ENCODE measurements around the gene RBM20. TPM values are rescaled to one million over a fixed set of nuclear protein-coding genes. Genes with fewer than 3 reads are reported as not detected.
"Not testable (repeated sequence)": the region's sequence is repeated elsewhere in the genome, so short reads cannot be mapped to it uniquely, and the experiment has no call there.

Gene RBM20
- total RNA-seq, 2 experiments from 2014 or later = 0.40 to 0.50 TPM

GRCh38 chr10:110723224-110723891, 79.2 kb downstream of the RBM20 start:
- peak overlapping the region; percentile 17 for H3K27ac Mint-ChIP-seq
- no peak overlapping the region for H3K4me3 Mint-ChIP-seq
- intact Hi-C loops (cut with micrococcal nuclease) = loop anchor here (5.0 kb wide), 1 partner anchor 416 kb away; no protein-coding TSS in a partner anchor
- peaks cover 42% of the 10 kb centered on the region for H3K4me1 Mint-ChIP-seq (ENCODE audit: low read depth)
- CTCF ChIA-PET = interaction anchor here (0.6 to 0.8 kb wide), 4 partner anchors 51 to 531 kb away, joined by 3 to 4 read pairs (median 4); no protein-coding TSS in a partner anchor
- no peaks in the 10 kb centered on the region for H3K27me3 Mint-ChIP-seq (ENCODE audit: low read depth)
- H3K36me3 Mint-ChIP-seq (ENCODE audit: low read depth) = no peaks in the 10 kb centered on the region
- H3K9me3 Mint-ChIP-seq = no peaks in the 10 kb centered on the region
- DNase-seq = no peak

- Mint-ChIP-seq H3K9me3 (no peaks in the 10 kb centered on the region), H3K27ac (no peak overlapping the region), H3K36me3 (ENCODE audit: low read depth) (no peaks in the 10 kb centered on the region), H3K4me1 (ENCODE audit: low read depth) (peaks cover 42% of the 10 kb centered on the region), H3K27me3 (ENCODE audit: low read depth) (no peaks in the 10 kb centered on the region), H3K4me3 (no peak overlapping the region)
- CTCF ChIA-PET = interaction anchor here (1.1 kb wide), 1 partner anchor 22 kb away, joined by 3 read pairs; no protein-coding TSS in a partner anchor
- peak; percentile 48 for DNase-seq
- intact Hi-C loops (cut with micrococcal nuclease) = loop anchor here (1.0 to 5.0 kb wide), 4 partner anchors 18 to 417 kb away; no protein-coding TSS in a partner anchor
Observed at GRCh38 chr10:110724116-110724921, 80.2 kb downstream of the RBM20 start.

GRCh38 chr10:110724937-110725336, 80.8 kb downstream of the RBM20 start:
- Mint-ChIP-seq H3K27ac (no peak overlapping the region), H3K9me3 (no peaks in the 10 kb centered on the region), H3K27me3 (ENCODE audit: low read depth) (no peaks in the 10 kb centered on the region), H3K4me1 (ENCODE audit: low read depth) (peaks cover 42% of the 10 kb centered on the region), H3K36me3 (ENCODE audit: low read depth) (no peaks in the 10 kb centered on the region), H3K4me3 (no peak overlapping the region)
- CTCF ChIA-PET = interaction anchor here (1.0 to 1.1 kb wide), 2 partner anchors 21 to 116 kb away, joined by 3 to 4 read pairs; no protein-coding TSS in a partner anchor
- DNase-seq = no peak
- intact Hi-C loops (cut with micrococcal nuclease) = loop anchor here (1.0 to 5.0 kb wide), 4 partner anchors 17 to 418 kb away; no protein-coding TSS in a partner anchor

DNA sequence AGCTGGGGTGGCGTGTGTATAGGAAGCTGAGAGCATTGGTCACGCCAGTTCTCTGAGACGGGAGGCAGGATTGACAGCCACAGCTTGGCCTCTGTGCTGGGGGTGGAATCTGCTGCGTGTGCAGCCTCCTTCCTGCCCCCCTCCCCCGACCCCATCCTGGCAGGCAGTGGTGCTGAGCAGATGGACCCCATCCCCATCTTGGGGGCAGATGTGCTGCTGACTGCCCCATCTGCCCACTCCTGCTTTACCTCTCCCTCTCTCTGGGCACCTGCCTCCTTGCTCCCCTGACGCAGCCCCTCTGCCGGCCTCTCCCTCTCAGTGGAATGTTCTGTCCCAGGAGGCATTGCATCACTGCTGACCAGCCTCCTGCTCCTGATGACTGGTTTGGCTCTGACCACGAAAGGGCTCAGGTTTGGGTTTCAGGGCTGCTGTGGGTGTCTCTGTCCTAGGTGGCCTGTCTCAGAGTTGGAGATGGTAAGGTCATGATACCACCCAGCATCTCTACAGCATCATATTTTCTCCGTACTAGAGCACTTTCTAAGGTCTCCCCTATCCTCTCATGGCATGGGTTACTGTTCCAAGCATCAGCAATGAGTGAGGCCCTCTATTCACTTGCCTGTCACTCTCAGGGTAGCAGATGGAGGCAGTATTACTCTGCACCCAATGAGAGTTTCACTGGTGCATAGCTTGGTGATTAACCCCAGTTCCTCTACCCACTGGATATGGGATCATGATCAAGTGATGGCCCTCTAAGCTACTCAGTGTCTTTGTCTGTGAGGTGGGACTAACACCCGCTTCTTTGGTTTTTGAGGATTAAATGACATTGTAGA, 81.9 kb downstream of the RBM20 start:
- no peak for DNase-seq
- Mint-ChIP-seq H3K4me1 (ENCODE audit: low read depth) (peaks cover 42% of the 10 kb centered on the region), H3K4me3 (no peak overlapping the region), H3K27ac (no peak overlapping the region), H3K36me3 (ENCODE audit: low read depth) (no peaks in the 10 kb centered on the region), H3K27me3 (ENCODE audit: low read depth) (no peaks in the 10 kb centered on the region), H3K9me3 (no peaks in the 10 kb centered on the region)
- CTCF ChIA-PET = interaction anchor here (0.6 to 1.1 kb wide), 5 partner anchors 20 to 168 kb away, joined by 3 to 4 read pairs (median 3); no protein-coding TSS in a partner anchor
- intact Hi-C loops (cut with micrococcal nuclease) = loop anchor here (2.0 kb wide), 1 partner anchor 113 kb away; no protein-coding TSS in a partner anchor

- DNase-seq; H3K27ac Mint-ChIP-seq; H3K27me3 Mint-ChIP-seq (ENCODE audit: low read depth); intact Hi-C loops (cut with micrococcal nuclease); H3K4me3 Mint-ChIP-seq; H3K9me3 Mint-ChIP-seq; H3K36me3 Mint-ChIP-seq (ENCODE audit: low read depth); CTCF ChIA-PET: not testable (repeated sequence)
- peaks cover 37% of the 10 kb centered on the region for H3K4me1 Mint-ChIP-seq (ENCODE audit: low read depth)
Observed at GRCh38 chr10:110727785-110728184, 83.6 kb downstream of the RBM20 start.

GRCh38 chr10:110730345-110731050, 86.4 kb downstream of the RBM20 start:
- DNase-seq = no peak
- Mint-ChIP-seq H3K9me3 (no peaks in the 10 kb centered on the region), H3K27ac (no peak overlapping the region), H3K27me3 (ENCODE audit: low read depth) (no peaks in the 10 kb centered on the region), H3K36me3 (ENCODE audit: low read depth) (no peaks in the 10 kb centered on the region), H3K4me1 (ENCODE audit: low read depth) (peaks cover 22% of the 10 kb centered on the region), H3K4me3 (no peak overlapping the region)
- CTCF ChIA-PET = interaction anchor here (1.0 to 1.7 kb wide), 2 partner anchors 12 to 14 kb away, joined by 3 read pairs; no protein-coding TSS in a partner anchor
- intact Hi-C loops (cut with micrococcal nuclease) = no loop called here

GRCh38 chr10:110733218-110733952, 89.2 kb downstream of the RBM20 start:
- Mint-ChIP-seq H3K9me3 (no peaks in the 10 kb centered on the region), H3K27ac (no peak overlapping the region), H3K4me3 (no peak overlapping the region), H3K4me1 (ENCODE audit: low read depth) (peaks cover 9% of the 10 kb centered on the region), H3K27me3 (ENCODE audit: low read depth) (no peaks in the 10 kb centered on the region), H3K36me3 (ENCODE audit: low read depth) (no peaks in the 10 kb centered on the region)
- CTCF ChIA-PET = no interaction called here
- intact Hi-C loops (cut with micrococcal nuclease) = no loop called here
- DNase-seq = no peak

DNA sequence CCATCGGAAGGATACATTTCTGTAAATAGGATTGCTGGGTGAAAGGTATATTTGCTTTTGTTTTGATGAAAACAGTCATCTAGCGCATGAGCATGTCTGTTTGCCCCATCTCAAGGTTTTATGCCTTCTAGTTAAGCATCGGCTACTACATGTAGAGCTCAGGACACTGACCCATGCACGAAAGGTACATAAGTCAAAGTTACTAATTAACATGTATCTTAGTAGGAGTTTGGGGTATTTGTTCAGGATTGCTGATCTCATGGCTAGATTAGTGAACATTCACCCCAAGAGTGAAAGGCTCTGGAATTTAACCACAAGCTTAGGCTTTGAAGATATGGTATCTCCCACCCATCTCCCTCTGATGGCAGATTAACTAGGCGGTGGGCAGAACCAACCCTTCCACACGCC, 91.5 kb downstream of the RBM20 start:
- intact Hi-C loops (cut with micrococcal nuclease) = no loop called here
- no peaks in the 10 kb centered on the region for H3K9me3 Mint-ChIP-seq
- no peaks in the 10 kb centered on the region for H3K36me3 Mint-ChIP-seq (ENCODE audit: low read depth)
- no peaks in the 10 kb centered on the region for H3K27me3 Mint-ChIP-seq (ENCODE audit: low read depth)
- DNase-seq = no peak
- CTCF ChIA-PET = no interaction called here
- no peak overlapping the region for H3K4me3 Mint-ChIP-seq
- H3K4me1 Mint-ChIP-seq (ENCODE audit: low read depth) = peaks cover 18% of the 10 kb centered on the region
- no peak overlapping the region for H3K27ac Mint-ChIP-seq

- CTCF ChIA-PET = interaction anchor here (0.6 to 0.9 kb wide), 2 partner anchors 65 to 1402 kb away, joined by 3 read pairs; no protein-coding TSS in a partner anchor
- intact Hi-C loops (cut with micrococcal nuclease) = no loop called here
- DNase-seq = no peak
Observed at GRCh38 chr10:110737886-110738634, 93.9 kb downstream of the RBM20 start.

DNA sequence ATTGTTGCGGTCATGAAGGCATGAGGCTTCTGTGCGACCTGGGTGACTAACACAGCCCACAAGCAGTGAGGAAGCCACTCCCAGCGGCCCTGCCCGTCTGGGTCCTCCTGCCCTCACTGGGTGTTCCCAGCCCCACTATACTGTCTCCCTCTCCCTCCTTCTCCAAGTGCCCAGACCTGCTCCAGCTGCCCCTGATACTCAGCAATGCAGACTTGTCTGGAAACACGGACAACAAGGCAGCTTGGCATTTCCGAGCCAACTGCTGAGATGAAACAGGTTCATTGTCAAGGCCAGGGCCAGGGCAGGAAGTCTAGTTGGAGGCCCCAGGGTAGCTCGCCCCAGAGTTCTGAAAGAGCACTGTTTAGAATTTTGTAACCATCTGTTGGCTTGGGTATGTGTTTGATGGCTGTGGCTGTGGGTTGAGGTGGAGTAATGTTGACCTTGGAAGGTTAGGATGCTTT, 95.7 kb downstream of the RBM20 start:
- no peaks in the 10 kb centered on the region for H3K36me3 Mint-ChIP-seq (ENCODE audit: low read depth)
- CTCF ChIA-PET = interaction anchor here (0.6 kb wide), 1 partner anchor 104 kb away, joined by 4 read pairs; no protein-coding TSS in a partner anchor
- H3K4me3 Mint-ChIP-seq = no peak overlapping the region
- intact Hi-C loops (cut with micrococcal nuclease) = no loop called here
- no peak for DNase-seq
- peak overlapping the region; percentile 2 for H3K27ac Mint-ChIP-seq
- H3K27me3 Mint-ChIP-seq (ENCODE audit: low read depth) = no peaks in the 10 kb centered on the region
- H3K9me3 Mint-ChIP-seq = no peaks in the 10 kb centered on the region
- peaks cover 45% of the 10 kb centered on the region for H3K4me1 Mint-ChIP-seq (ENCODE audit: low read depth)

More at GRCh38 chr10:110737886-110738634, 93.9 kb downstream of the RBM20 start:
- H3K27ac Mint-ChIP-seq = no peak overlapping the region
- H3K4me1 Mint-ChIP-seq (ENCODE audit: low read depth) = peaks cover 40% of the 10 kb centered on the region
- no peaks in the 10 kb centered on the region for H3K36me3 Mint-ChIP-seq (ENCODE audit: low read depth)
- H3K27me3 Mint-ChIP-seq (ENCODE audit: low read depth) = no peaks in the 10 kb centered on the region
- no peaks in the 10 kb centered on the region for H3K9me3 Mint-ChIP-seq
- no peak overlapping the region for H3K4me3 Mint-ChIP-seq
